Measurements from ENCODE around the gene RPL5. TPM values are rescaled to one million over a fixed set of nuclear protein-coding genes. Genes with fewer than 3 reads are reported as not detected.

RPL5 gene
- total and polyA plus RNA-seq, 2 donors (not counting 1 experiment from before 2014, with no cell fraction given) = 1,104 to 1,477 TPM

DNA sequence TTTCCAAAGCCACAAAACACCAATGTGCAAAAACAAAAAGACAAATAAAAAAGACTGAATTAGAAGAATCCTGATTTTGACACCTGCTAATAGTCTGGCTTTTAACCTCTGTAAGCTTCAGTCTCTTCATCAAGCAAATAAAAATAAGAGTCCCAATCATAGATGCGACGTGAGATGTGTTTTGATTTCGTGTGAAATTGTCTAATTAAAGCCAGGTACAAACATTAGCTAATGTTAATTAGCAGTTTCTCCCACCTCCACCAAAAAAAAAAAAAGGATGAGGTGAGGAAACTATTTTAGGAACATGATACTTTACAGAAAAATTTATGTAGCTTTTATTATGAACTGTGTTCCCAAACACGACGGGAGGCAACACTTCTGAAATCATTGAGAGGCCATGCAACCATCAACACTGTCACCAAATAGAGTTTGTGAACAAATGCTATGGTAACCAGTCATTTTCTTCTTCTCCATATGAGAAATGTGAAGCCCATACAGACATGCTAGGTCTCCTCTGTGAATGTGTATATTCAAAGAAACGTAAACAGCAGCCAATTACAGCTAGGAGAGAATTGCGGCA, 40.3 kb upstream of the RPL5 start:
- no peak overlapping the region for H3K9ac ChIP-seq (ENCODE audit: low read length)
- WGBS (ENCODE audit: insufficient coverage) = no CpG with 5 or more reads among the region's 7 CpGs

More for the DNA sequence above, 40.3 kb upstream of the RPL5 start:
- H3K27me3 Mint-ChIP-seq = peaks cover 5% of the 10 kb centered on the region
- no peaks in the 10 kb centered on the region for H3K79me2 ChIP-seq (ENCODE audit: control insufficient read depth, insufficient read depth, low read length)
- ChIA-PET CTCF (interaction anchor here (1.1 to 3.6 kb wide), 2 partner anchors 27 to 43 kb away, joined by 4 to 11 read pairs; no protein-coding TSS in a partner anchor), POLR2A (no interaction called here)
- H3K4me3 ChIP-seq (ENCODE audit: control extremely low read depth in 1 of 5, extremely low read depth in 1 of 5, insufficient read depth in 1 of 5, low read depth in 2 of 5, low read length in 4 of 5) = no peak overlapping the region
- no peak overlapping the region for H3K27ac Mint-ChIP-seq
- H3K9me3 Mint-ChIP-seq (ENCODE audit: insufficient read depth) = no peaks in the 10 kb centered on the region
- no peaks in the 10 kb centered on the region for H3K36me3 ChIP-seq (replicated peaks in 1 of 2; ENCODE audit: control extremely low read depth in 1 of 2, control insufficient read depth in 1 of 2, extremely low read depth in 1 of 2, insufficient read depth in 2 of 2, low read length in 1 of 2)
- TF ChIP-seq EZH2 (IDR thresholded peaks at IDR 0.05; ENCODE audit: borderline replicate concordance, insufficient read depth, low read depth, low read length, poor library complexity, severe bottlenecking) (no peak), CTCF (IDR thresholded peaks at IDR 0.05) (no peak)
- ATAC-seq (ENCODE audit: low read depth) (no peak), DNase-seq (no peak)
- H3K4me3 Mint-ChIP-seq = no peak overlapping the region
- intact Hi-C loops (cut with micrococcal nuclease) = no loop called here
- H2AFZ ChIP-seq (ENCODE audit: insufficient read depth, low read depth, low read length, poor library complexity, severe bottlenecking) = no peak overlapping the region
- no peaks in the 10 kb centered on the region for H3K9me3 ChIP-seq (ENCODE audit: control extremely low read depth in 1 of 3, control insufficient read depth in 2 of 3, insufficient read depth in 1 of 3, low read length in 2 of 3)
- no peak overlapping the region for H3K4me2 ChIP-seq (replicated peaks; ENCODE audit: low read depth, low read length, poor library complexity, severe bottlenecking)
- no peaks in the 10 kb centered on the region for H4K20me1 ChIP-seq (ENCODE audit: control insufficient read depth, insufficient read depth, low read length, poor library complexity, severe bottlenecking)
- no peaks in the 10 kb centered on the region for H3K4me1 Mint-ChIP-seq
- no peaks in the 10 kb centered on the region for H3K4me1 ChIP-seq (ENCODE audit: control insufficient read depth in 2 of 2, insufficient read depth in 2 of 2, low read length in 2 of 2)
- H3K27ac ChIP-seq (ENCODE audit: low read length in 2 of 2) = no peak overlapping the region
- peaks cover 0 to 2% (median 0%) of the 10 kb centered on the region in 4 experiments for H3K27me3 ChIP-seq (replicated peaks in 1 of 4; ENCODE audit: control extremely low read depth in 1 of 4, control insufficient read depth in 3 of 4, insufficient read depth in 4 of 4, low read length in 3 of 4)
